ENCODE measurements around the gene ATP2B1. TPM values are rescaled to one million over a fixed set of nuclear protein-coding genes. Genes with fewer than 3 reads are reported as not detected.

The ATP2B1 gene
- total RNA-seq, 1 donor from 2014 or later = 105 TPM

GRCh38 chr12:89740943-89741342, 32.3 kb upstream of the ATP2B1 start:
- TF ChIP-seq, protein P1, sequence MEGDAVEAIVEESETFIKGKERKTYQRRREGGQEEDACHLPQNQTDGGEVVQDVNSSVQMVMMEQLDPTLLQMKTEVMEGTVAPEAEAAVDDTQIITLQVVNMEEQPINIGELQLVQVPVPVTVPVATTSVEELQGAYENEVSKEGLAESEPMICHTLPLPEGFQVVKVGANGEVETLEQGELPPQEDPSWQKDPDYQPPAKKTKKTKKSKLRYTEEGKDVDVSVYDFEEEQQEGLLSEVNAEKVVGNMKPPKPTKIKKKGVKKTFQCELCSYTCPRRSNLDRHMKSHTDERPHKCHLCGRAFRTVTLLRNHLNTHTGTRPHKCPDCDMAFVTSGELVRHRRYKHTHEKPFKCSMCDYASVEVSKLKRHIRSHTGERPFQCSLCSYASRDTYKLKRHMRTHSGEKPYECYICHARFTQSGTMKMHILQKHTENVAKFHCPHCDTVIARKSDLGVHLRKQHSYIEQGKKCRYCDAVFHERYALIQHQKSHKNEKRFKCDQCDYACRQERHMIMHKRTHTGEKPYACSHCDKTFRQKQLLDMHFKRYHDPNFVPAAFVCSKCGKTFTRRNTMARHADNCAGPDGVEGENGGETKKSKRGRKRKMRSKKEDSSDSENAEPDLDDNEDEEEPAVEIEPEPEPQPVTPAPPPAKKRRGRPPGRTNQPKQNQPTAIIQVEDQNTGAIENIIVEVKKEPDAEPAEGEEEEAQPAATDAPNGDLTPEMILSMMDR (IDR thresholded peaks at IDR 0.05; ENCODE audit: unreplicated experiment) = no peak
- no peak overlapping the region for H3K27ac Mint-ChIP-seq
- H3K27me3 Mint-ChIP-seq = no peaks in the 10 kb centered on the region
- no peak for DNase-seq (ENCODE audit: low spot score, unreplicated experiment)
- peaks cover 40% of the 10 kb centered on the region for H3K9me3 Mint-ChIP-seq (ENCODE audit: low read depth)
- H3K36me3 Mint-ChIP-seq (ENCODE audit: insufficient read depth) = peaks cover 4% of the 10 kb centered on the region
- no peaks in the 10 kb centered on the region for H3K4me1 Mint-ChIP-seq (ENCODE audit: low read depth)
- no peak overlapping the region for H3K4me3 Mint-ChIP-seq (ENCODE audit: low read depth)

- H3K36me3 Mint-ChIP-seq (ENCODE audit: insufficient read depth) = peaks cover 3% of the 10 kb centered on the region
Observed at GRCh38 chr12:89736995-89737394, 28.4 kb upstream of the ATP2B1 start.

DNA sequence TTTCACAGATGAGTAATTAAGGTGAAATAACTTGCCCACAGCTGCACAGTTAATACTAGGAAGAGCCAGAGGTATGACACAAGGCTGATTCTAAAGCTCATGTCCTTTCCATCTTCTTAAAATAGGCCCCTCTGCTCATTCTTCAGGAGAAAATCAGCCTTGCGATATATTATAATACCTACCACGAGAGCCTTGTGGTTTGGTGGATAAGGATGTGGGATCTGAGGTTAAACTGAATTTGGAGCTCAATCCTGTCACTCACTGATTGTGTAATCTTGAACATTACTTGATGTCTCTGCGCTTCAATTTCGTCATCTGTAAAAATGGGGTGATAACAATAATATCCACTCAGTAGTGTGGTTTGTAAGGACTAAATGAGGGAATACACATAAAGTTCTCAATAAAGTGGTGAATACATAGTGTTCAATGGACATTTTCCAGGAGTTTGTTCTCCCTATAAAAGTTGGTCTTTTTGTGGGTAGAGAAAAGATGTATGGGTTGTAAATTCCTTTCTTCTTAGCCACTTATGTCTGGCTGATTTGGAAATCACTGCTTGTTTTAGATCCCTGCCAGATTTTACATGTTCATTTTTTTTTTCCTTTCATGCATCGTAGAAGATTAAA, 25.1 kb upstream of the ATP2B1 start:
- no peak for DNase-seq (ENCODE audit: low spot score, unreplicated experiment)
- Mint-ChIP-seq H3K36me3 (ENCODE audit: insufficient read depth) (no peaks in the 10 kb centered on the region), H3K27ac (no peak overlapping the region), H3K9me3 (ENCODE audit: low read depth) (peaks cover 4% of the 10 kb centered on the region), H3K4me1 (ENCODE audit: low read depth) (peaks cover 1% of the 10 kb centered on the region), H3K4me3 (ENCODE audit: low read depth) (no peak overlapping the region), H3K27me3 (no peaks in the 10 kb centered on the region)
- TF ChIP-seq, protein P1 (IDR thresholded peaks at IDR 0.05; ENCODE audit: unreplicated experiment) = no peak

More at GRCh38 chr12:89736995-89737394, 28.4 kb upstream of the ATP2B1 start:
- Mint-ChIP-seq H3K27me3 (no peaks in the 10 kb centered on the region), H3K9me3 (ENCODE audit: low read depth) (peaks cover 29% of the 10 kb centered on the region), H3K4me1 (ENCODE audit: low read depth) (peaks cover 1% of the 10 kb centered on the region), H3K27ac (no peak overlapping the region), H3K4me3 (ENCODE audit: low read depth) (no peak overlapping the region)
- TF ChIP-seq, protein P1 (IDR thresholded peaks at IDR 0.05; ENCODE audit: unreplicated experiment) = no peak
- DNase-seq (ENCODE audit: low spot score, unreplicated experiment) = no peak

GRCh38 chr12:89732522-89732921, 23.9 kb upstream of the ATP2B1 start:
- DNase-seq (ENCODE audit: low spot score, unreplicated experiment) = no peak
- H3K4me1 Mint-ChIP-seq (ENCODE audit: low read depth) = peaks cover 1% of the 10 kb centered on the region
- peaks cover 7% of the 10 kb centered on the region for H3K9me3 Mint-ChIP-seq (ENCODE audit: low read depth)
- H3K4me3 Mint-ChIP-seq (ENCODE audit: low read depth) = no peak overlapping the region
- no peaks in the 10 kb centered on the region for H3K36me3 Mint-ChIP-seq (ENCODE audit: insufficient read depth)
- TF ChIP-seq, protein P1 (IDR thresholded peaks at IDR 0.05; ENCODE audit: unreplicated experiment) = no peak
- H3K27me3 Mint-ChIP-seq = no peaks in the 10 kb centered on the region
- no peak overlapping the region for H3K27ac Mint-ChIP-seq

DNA sequence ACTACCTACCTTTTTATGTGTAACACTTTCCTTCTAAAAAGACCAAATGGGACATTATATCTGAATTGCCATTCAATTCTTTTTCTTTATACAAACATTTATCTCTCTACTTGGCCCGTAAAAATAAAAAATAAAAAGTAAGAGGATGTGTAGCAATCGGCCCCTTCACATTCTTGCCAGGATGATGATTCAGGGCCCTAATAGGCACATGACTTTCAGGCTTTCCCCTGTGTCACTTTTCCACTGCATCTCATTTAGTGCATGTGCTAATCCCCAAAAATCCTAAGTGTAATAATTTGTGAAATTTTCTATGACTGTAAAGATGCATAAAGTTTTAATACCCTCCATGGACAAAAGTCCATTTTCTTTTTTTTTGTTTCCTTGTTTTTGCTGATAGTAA, 23.0 kb upstream of the ATP2B1 start:
- no peak overlapping the region for H3K4me3 Mint-ChIP-seq (ENCODE audit: low read depth)
- no peak overlapping the region for H3K27ac Mint-ChIP-seq
- H3K36me3 Mint-ChIP-seq (ENCODE audit: insufficient read depth) = no peaks in the 10 kb centered on the region
- H3K9me3 Mint-ChIP-seq (ENCODE audit: low read depth) = peaks cover 7% of the 10 kb centered on the region
- H3K4me1 Mint-ChIP-seq (ENCODE audit: low read depth) = peaks cover 1% of the 10 kb centered on the region
- no peak for DNase-seq (ENCODE audit: low spot score, unreplicated experiment)
- no peaks in the 10 kb centered on the region for H3K27me3 Mint-ChIP-seq
- TF ChIP-seq, protein P1 (IDR thresholded peaks at IDR 0.05; ENCODE audit: unreplicated experiment) = no peak
